HG03135 (cell line): Measurements from ENCODE around the gene MND1.
"Not testable (repeated sequence)": the region's sequence is repeated elsewhere in the genome, so short reads cannot be mapped to it uniquely, and the experiment has no call there.

Experiments
- ATAC-seq: cut with Tn5 transposase; IDR thresholded peaks from one replicate; pipeline ENCODE4 v1.9.1; 2021; ENCODE audit warnings: mild to moderate bottlenecking, moderate library complexity; ENCODE audit not compliant: unreplicated experiment

MND1 gene

DNA sequence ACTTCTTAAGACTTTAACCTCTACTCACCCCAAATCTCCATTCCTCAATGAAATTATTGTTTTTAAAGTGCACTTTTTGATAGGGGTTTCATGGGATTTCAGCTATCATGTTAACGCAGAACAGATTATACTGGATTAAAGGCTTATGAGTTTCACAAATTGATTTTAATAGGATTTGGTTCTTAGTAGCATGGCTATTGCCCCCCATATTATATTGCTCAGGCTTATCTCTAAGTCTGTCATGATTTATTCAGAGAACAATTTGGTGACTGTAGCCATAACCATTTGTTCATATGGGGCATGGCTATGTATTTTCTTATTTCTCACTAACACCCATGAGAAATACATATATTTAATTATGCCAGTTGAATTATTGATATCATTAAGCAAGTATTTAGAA, 57.0 kb downstream of the MND1 start:
- no peak for ATAC-seq

- ATAC-seq, result no peak
Observed at GRCh38 chr4:153402366-153402765, 57.9 kb downstream of the MND1 start.

DNA sequence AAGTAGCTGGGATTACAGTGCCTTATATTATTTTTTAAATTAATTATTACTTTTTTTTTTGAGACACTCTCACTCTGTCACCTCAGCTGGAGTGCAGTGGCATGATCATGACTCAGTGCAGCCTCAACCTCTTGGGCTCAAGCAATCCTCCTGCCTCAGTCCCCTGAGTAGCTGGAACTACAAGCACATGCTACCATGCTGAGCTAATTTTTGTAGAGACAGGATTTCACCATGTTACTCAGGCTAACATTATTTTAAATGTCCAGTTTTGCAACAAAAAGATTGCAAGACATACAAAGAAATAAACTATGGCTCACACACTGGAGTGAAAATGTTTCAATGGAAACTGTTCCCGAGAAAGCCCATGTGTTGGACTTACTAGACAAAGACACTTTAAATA, 59.2 kb downstream of the MND1 start:
- ATAC-seq, result no peak

GRCh38 chr4:153407906-153408305, 63.4 kb downstream of the MND1 start:
- no peak for ATAC-seq

DNA sequence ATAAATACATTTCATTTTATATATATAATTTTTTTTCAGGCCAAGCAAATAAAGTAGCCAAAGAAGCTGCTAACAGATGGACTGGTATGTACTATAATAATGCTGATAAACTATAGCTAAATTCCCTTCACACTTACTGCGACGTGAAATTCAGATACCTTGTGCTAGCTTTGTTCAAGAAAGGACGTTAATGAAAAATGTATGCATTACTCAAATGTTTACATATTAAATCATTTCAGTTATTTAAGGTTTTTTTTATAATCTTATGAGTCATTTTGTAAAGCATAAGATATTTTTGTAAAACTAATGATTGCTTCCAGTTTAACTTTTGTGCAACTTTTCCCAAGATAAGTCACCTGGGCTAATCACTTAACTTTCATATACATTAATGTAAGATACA, 64.4 kb downstream of the MND1 start:
- no peak for ATAC-seq

DNA sequence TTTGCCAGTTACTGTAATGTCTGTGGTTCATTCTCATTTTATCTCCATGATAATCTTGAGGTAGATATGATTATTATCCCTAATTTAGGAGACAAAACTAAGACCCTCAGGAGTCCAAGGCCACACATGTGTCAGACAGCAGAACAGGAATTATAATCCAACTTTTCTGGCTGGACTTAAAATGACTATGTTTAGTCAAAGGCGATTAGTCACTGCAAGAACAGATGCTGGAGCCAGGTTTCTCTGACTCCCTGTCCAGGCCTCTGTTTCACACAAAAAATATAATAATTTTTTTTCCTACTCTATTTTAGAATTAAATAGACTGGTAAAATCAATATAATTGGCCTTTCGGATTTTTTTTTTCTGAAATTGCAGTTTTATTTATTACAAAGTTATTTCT, 64.9 kb downstream of the MND1 start:
- ATAC-seq, result no peak

- ATAC-seq, result no peak
Observed at GRCh38 chr4:153409924-153410501, 65.5 kb downstream of the MND1 start.

DNA sequence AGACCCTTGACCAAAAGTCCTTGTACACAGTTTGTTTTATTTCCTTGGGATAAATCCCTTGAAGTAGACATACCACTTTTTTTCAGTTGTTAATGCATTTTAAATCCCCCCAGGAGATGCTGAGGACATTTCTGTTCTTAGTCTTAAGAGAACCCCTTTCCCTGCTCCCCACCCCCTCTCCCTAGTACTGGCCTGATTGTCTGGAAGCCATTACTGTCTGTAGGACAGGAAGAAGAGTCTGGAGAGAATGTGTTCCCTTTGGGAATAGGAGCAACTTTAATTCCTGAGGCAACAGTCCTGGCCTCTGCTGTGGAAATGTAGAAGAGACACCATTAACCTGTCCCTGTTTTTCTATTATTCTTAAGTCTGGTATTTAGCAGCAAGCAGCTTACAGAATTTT, 69.4 kb downstream of the MND1 start:
- no peak for ATAC-seq

DNA sequence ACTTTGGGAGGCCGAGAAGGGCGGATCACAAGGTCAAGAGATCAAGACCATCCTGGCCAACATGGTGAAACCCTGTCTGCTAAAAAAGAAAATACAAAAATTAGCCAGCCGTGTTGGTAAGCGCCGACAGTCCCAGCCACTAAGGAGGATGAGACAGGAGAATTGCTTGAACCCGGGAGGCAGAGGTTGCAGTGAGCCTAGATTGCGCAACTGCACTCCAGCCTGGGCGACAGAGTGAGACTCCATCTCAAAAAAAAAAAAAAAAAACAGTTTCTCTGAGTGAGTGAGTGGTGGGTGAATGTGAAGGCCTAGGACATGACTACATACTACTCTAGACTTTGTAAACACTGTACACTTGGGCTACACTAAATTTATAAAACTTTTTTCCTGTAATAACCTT, 72.0 kb downstream of the MND1 start:
- ATAC-seq, result not testable (repeated sequence)

DNA sequence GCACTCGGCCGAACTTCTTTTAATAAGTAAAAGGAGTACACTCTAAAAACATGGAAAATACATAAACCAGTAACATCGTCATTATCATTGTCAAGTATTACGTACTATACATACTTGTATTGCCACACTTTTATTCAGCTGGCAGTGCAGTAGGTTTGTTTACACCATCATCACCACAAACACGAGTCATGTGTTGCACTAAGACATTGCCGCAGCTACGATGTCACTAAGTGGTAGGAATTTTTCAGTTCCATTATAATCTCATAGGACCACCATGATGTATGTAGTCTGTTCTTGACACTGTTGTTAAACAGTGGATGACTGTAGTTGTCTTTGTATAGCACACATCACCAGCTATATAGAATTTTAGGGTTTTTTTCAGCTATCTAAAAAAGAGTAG, 73.6 kb downstream of the MND1 start:
- ATAC-seq, result no peak

DNA sequence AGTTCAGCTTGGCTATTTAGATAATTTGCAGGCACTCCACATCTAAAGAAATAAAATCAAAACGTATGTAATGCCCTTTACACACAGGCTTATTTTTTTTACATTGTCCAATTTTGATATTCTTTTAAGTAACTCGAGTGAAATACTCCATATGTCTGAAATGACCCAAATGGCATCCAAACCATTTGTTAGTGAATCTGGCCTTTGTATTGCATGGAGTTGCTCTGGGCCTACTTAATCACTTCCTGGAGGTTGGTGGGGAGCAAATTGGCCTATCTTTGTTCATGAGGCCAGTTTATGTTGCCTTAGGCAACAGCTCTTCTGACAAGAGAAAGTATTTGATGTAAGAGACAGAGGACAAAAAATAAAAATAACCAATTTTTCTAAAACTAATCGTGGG, 74.1 kb downstream of the MND1 start:
- no peak for ATAC-seq

GRCh38 chr4:153419029-153419428, 74.5 kb downstream of the MND1 start:
- no peak for ATAC-seq

- no peak for ATAC-seq
Observed at GRCh38 chr4:153419673-153420278, 75.3 kb downstream of the MND1 start.

GRCh38 chr4:153420361-153420760, 75.9 kb downstream of the MND1 start:
- no peak for ATAC-seq

GRCh38 chr4:153421941-153422340, 77.5 kb downstream of the MND1 start:
- ATAC-seq, result peak; percentile 52

DNA sequence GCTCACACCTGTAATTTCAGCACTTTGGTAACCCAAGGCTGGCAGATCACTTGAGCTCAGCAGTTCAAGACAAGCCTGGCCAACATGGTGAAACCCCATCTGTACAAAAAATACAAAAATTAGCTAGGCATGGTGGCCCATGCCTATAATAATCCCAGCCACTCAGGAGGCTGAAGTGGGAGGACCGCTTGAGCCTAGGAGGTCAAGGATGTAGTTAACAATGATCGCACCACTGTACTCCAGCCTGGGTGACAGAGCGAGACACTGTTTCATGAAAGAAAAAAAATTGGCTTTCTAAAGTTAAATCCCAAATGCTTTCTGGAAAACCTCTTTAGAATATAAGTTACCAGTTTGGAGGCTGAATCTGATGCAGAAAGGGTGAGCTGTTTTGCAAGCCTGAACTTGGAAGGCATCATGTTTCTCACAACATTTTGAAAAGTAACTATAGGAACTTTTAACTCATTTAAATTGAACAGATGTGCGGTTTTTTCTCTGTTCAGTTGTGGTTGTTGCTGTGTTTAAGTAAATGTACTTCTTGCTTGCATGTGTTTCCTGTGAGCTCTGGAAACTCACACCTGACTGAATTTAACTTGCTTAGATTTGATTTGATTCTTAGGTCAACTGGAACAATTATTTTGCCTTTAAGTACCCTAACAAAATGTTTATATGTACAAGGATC, 81.9 kb downstream of the MND1 start:
- peak; percentile 72 for ATAC-seq

DNA sequence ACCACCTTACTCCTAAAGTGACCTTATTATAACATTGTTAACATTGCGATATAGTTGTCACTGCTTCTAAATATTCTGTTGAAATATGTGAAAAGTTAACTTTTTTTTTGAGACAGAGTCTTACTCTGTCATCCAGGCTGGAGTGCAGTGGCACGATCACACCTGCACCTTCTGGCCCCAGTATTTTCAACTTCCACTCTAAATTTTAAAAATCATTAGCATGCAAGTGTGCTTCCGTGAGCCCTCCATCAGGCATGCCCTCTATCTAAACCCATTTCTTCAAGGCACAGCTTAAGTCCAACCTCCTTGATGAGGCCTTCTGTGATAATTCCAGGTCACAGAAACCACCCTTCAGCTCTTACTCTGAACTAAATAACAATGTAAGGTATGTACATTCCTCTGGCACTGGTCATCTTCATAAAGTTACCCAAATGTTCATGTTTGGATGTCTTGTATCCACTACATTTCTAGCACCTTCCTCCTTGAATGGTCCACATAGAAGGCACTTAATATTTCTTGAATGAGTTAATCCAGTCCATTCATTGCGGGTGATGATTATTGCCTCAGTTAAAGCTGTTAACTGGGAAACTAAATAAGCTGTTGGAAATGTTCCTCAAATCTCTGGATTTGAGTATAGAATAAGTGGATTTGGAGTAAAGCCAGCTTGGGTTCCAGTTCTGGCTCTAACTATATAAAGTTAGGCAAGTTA, 83.0 kb downstream of the MND1 start:
- ATAC-seq, result no peak

GRCh38 chr4:153428941-153429475, 84.5 kb downstream of the MND1 start:
- no peak for ATAC-seq

- ATAC-seq, result peak; percentile 91
Observed at GRCh38 chr4:153432965-153433753, 88.7 kb downstream of the MND1 start.

DNA sequence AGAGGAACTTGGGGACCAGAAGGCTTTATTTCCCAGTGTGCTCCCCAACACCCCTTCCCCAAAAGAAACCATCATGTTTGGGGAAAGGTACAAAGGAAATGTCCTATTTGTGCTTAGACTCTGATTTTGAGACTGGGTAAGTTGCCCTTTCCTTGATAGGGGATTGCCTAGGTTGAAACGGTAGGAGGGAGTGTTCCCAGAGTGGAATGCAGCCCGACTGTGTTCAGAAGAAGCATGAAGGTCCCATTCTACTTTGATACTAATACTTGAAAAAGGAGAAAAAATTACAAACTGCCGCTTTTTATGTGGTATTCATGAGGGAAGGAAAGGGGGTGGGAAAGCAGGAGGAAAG, 89.2 kb downstream of the MND1 start:
- ATAC-seq, result no peak

DNA sequence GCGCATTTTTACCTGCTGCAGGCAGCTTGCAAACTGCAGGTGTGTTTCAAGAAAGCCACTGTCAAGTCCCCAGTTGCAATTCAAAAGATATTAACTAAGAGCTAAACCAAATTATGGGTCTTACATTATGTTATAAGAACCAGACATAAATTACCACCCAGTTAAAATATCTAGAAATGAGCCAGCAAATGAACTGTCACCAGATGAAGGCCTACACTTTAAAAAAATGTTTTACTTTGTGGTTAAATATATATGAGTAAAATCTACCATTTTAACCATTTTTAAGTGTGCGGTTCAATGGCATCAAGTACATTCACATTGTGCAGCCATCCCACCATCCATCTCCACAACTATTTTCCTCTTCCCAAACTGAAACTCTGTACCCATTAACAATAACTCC, 89.7 kb downstream of the MND1 start:
- no peak for ATAC-seq
